ENCODE measurements around the gene SOBP.

GRCh38 chr6:107510108-107510507 is 20.2 kb downstream of the SOBP start:
- TF ChIP-seq, protein P1, sequence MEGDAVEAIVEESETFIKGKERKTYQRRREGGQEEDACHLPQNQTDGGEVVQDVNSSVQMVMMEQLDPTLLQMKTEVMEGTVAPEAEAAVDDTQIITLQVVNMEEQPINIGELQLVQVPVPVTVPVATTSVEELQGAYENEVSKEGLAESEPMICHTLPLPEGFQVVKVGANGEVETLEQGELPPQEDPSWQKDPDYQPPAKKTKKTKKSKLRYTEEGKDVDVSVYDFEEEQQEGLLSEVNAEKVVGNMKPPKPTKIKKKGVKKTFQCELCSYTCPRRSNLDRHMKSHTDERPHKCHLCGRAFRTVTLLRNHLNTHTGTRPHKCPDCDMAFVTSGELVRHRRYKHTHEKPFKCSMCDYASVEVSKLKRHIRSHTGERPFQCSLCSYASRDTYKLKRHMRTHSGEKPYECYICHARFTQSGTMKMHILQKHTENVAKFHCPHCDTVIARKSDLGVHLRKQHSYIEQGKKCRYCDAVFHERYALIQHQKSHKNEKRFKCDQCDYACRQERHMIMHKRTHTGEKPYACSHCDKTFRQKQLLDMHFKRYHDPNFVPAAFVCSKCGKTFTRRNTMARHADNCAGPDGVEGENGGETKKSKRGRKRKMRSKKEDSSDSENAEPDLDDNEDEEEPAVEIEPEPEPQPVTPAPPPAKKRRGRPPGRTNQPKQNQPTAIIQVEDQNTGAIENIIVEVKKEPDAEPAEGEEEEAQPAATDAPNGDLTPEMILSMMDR (IDR thresholded peaks at IDR 0.05; ENCODE audit: extremely low read depth in 1 of 2, insufficient read depth in 1 of 2, low read depth in 1 of 2, low read length in 2 of 2) = no peak
- TF ChIP-seq POLR2AphosphoS5 (IDR thresholded peaks at IDR 0.05; ENCODE audit: insufficient read depth, low read depth, low read length) (no peak), POLR2A (IDR thresholded peaks at IDR 0.05; ENCODE audit: low read depth, low read length) (no peak), EZH2 (IDR thresholded peaks at IDR 0.05; ENCODE audit: borderline replicate concordance, low read depth, low read length, severe bottlenecking) (no peak), MYC (IDR thresholded peaks at IDR 0.05; ENCODE audit: low read depth, low read length) (no peak), FOS (IDR thresholded peaks at IDR 0.05; ENCODE audit: borderline replicate concordance, insufficient read depth, low read length) (no peak), JUN (IDR thresholded peaks at IDR 0.05; ENCODE audit: borderline replicate concordance, insufficient read depth, insufficient read length, low read depth) (no peak)
